Measurements from ENCODE around the gene CLIC3. TPM values are rescaled to one million over a fixed set of nuclear protein-coding genes. Genes with fewer than 3 reads are reported as not detected.
A peak's percentile ranks its signal among the peaks of the same experiment; 100 is the strongest.

The CLIC3 gene
- total RNA-seq, 2 experiments from 2014 or later: not detected

GRCh38 chr9:136978073-136978864 lies 18.1 kb downstream of the CLIC3 start:
- no peaks in the 10 kb centered on the region for H3K27me3 Mint-ChIP-seq
- peak; percentile 87 for DNase-seq
- ChIA-PET POLR2A (interaction anchor here (0.8 kb wide), 1 partner anchor 13 kb away, joined by 4 read pairs; the partner anchor contains the start of gene PAXX), CTCF (interaction anchor here (0.6 to 1.9 kb wide), 6 partner anchors 13 to 90 kb away, joined by 3 to 15 read pairs (median 3); partner anchors contain the start of genes CLIC3 and PAXX)
- H3K4me3 Mint-ChIP-seq: no peak overlapping the region
- H3K4me1 Mint-ChIP-seq: peaks cover 13% of the 10 kb centered on the region
- peak; percentile 47 for ATAC-seq
- no peak overlapping the region for H3K27ac Mint-ChIP-seq
- no peaks in the 10 kb centered on the region for H3K36me3 Mint-ChIP-seq (ENCODE audit: low read depth)
- no peaks in the 10 kb centered on the region for H3K9me3 Mint-ChIP-seq (ENCODE audit: low read depth)
- intact Hi-C loops (cut with DNase I, micrococcal nuclease): loop anchor here (1.0 kb wide), 9 partner anchors 14 to 483 kb away; partner anchors contain the start of genes PAXX (in 2 of the 2), PHPT1 (in 1 of the 2), TMEM141 (in 1 of the 2) and TRAF2 (in 1 of the 2)

- intact Hi-C loops (cut with DNase I, micrococcal nuclease): loop anchor here (1.0 kb wide), 9 partner anchors 15 to 484 kb away; partner anchors contain the start of genes PAXX (in 2 of the 2), PHPT1 (in 1 of the 2), TMEM141 (in 1 of the 2) and TRAF2 (in 1 of the 2)
- CTCF ChIA-PET: interaction anchor here (1.0 to 1.9 kb wide), 3 partner anchors 14 to 90 kb away, joined by 3 to 15 read pairs (median 6); partner anchors contain the start of gene PAXX
- Mint-ChIP-seq H3K4me3 (no peak overlapping the region), H3K27ac (no peak overlapping the region), H3K4me1 (peaks cover 13% of the 10 kb centered on the region), H3K9me3 (ENCODE audit: low read depth) (no peaks in the 10 kb centered on the region), H3K36me3 (ENCODE audit: low read depth) (no peaks in the 10 kb centered on the region), H3K27me3 (no peaks in the 10 kb centered on the region)
- ATAC-seq (no peak), DNase-seq (no peak)
- POLR2A ChIA-PET: no interaction called here
Measured at GRCh38 chr9:136977649-136978072, 18.7 kb downstream of the CLIC3 start.

GRCh38 chr9:136977223-136977622 lies 19.1 kb downstream of the CLIC3 start, which contains the start of gene PTGDS:
Gene PTGDS, plus strand, starts transcription at chr9:136977504. Its CDS starts 75 bp downstream, at chr9:136977579.
- H3K4me1 Mint-ChIP-seq: peaks cover 13% of the 10 kb centered on the region
- H3K9me3 Mint-ChIP-seq (ENCODE audit: low read depth): no peaks in the 10 kb centered on the region
- DNase-seq (no peak), ATAC-seq (no peak)
- no peak within 1 kb of the TSS for H3K4me3 Mint-ChIP-seq
- intact Hi-C loops (cut with DNase I, micrococcal nuclease): no loop called here
- H3K36me3 Mint-ChIP-seq (ENCODE audit: low read depth): no peaks in the 10 kb centered on the region
- H3K27ac Mint-ChIP-seq: no peak within 1 kb of the TSS
- POLR2A ChIA-PET: no interaction called here
- no peaks in the 10 kb centered on the region for H3K27me3 Mint-ChIP-seq
- CTCF ChIA-PET: no interaction called here

- no peak overlapping the region for H3K4me3 Mint-ChIP-seq
- ChIA-PET CTCF (interaction anchor here (0.6 to 2.9 kb wide), 11 partner anchors 11 to 261 kb away, joined by 3 to 12 read pairs (median 3); partner anchors contain the start of gene PAXX), POLR2A (interaction anchor here (0.6 kb wide), 1 partner anchor 306 kb away, joined by 3 read pairs; no protein-coding TSS in a partner anchor)
- intact Hi-C loops (cut with DNase I, micrococcal nuclease): no loop called here
- DNase-seq: peak; percentile 70
- no peaks in the 10 kb centered on the region for H3K9me3 Mint-ChIP-seq (ENCODE audit: low read depth)
- peak; percentile 31 for ATAC-seq
- H3K27ac Mint-ChIP-seq: peak overlapping the region; percentile 25
- H3K36me3 Mint-ChIP-seq (ENCODE audit: low read depth): no peaks in the 10 kb centered on the region
- no peaks in the 10 kb centered on the region for H3K27me3 Mint-ChIP-seq
- H3K4me1 Mint-ChIP-seq: peaks cover 13% of the 10 kb centered on the region
Measured at GRCh38 chr9:136975644-136976043, 20.7 kb downstream of the CLIC3 start.

GRCh38 chr9:136974817-136975535 lies 21.4 kb downstream of the CLIC3 start:
- ATAC-seq: peak; percentile 11

GRCh38 chr9:136973618-136974617 lies 22.4 kb downstream of the CLIC3 start:
- intact Hi-C loops (cut with DNase I, micrococcal nuclease): no loop called here
- peaks cover 13% of the 10 kb centered on the region for H3K4me1 Mint-ChIP-seq
- H3K27me3 Mint-ChIP-seq: no peaks in the 10 kb centered on the region
- ChIA-PET CTCF (interaction anchor here (0.7 to 2.9 kb wide), 3 partner anchors 55 to 180 kb away, joined by 4 to 12 read pairs (median 5); no protein-coding TSS in a partner anchor), POLR2A (no interaction called here)
- H3K4me3 Mint-ChIP-seq: no peak overlapping the region
- DNase-seq (no peak), ATAC-seq (no peak)
- no peaks in the 10 kb centered on the region for H3K9me3 Mint-ChIP-seq (ENCODE audit: low read depth)
- H3K36me3 Mint-ChIP-seq (ENCODE audit: low read depth): no peaks in the 10 kb centered on the region
- H3K27ac Mint-ChIP-seq: no peak overlapping the region

More at GRCh38 chr9:136974817-136975535, 21.4 kb downstream of the CLIC3 start:
- Mint-ChIP-seq H3K27ac (peak overlapping the region; percentile 25), H3K9me3 (ENCODE audit: low read depth) (no peaks in the 10 kb centered on the region), H3K4me3 (no peak overlapping the region), H3K4me1 (peaks cover 13% of the 10 kb centered on the region), H3K27me3 (no peaks in the 10 kb centered on the region), H3K36me3 (ENCODE audit: low read depth) (no peaks in the 10 kb centered on the region)
- ChIA-PET CTCF (interaction anchor here (0.6 to 2.9 kb wide), 9 partner anchors 12 to 262 kb away, joined by 3 to 12 read pairs (median 3); partner anchors contain the start of gene PAXX), POLR2A (no interaction called here)
- DNase-seq: no peak
- intact Hi-C loops (cut with DNase I, micrococcal nuclease): no loop called here

GRCh38 chr9:136972743-136973142 lies 23.6 kb downstream of the CLIC3 start:
- ATAC-seq: no peak
- CTCF ChIA-PET: no interaction called here
- Mint-ChIP-seq H3K4me1 (peaks cover 13% of the 10 kb centered on the region), H3K27me3 (no peaks in the 10 kb centered on the region), H3K4me3 (no peak overlapping the region), H3K27ac (no peak overlapping the region), H3K9me3 (ENCODE audit: low read depth) (no peaks in the 10 kb centered on the region), H3K36me3 (ENCODE audit: low read depth) (no peaks in the 10 kb centered on the region)
- intact Hi-C loops (cut with DNase I, micrococcal nuclease): no loop called here
- POLR2A ChIA-PET: no interaction called here
- no peak for DNase-seq

- Mint-ChIP-seq H3K27me3 (no peaks in the 10 kb centered on the region), H3K9me3 (ENCODE audit: low read depth) (no peaks in the 10 kb centered on the region), H3K4me3 (no peak overlapping the region), H3K4me1 (peaks cover 13% of the 10 kb centered on the region), H3K36me3 (ENCODE audit: low read depth) (no peaks in the 10 kb centered on the region), H3K27ac (no peak overlapping the region)
- DNase-seq (no peak), ATAC-seq (no peak)
- intact Hi-C loops (cut with DNase I, micrococcal nuclease): no loop called here
- ChIA-PET CTCF (interaction anchor here (0.6 kb wide), 1 partner anchor 194 kb away, joined by 4 read pairs; no protein-coding TSS in a partner anchor), POLR2A (no interaction called here)
Measured at GRCh38 chr9:136972335-136972734, 24.0 kb downstream of the CLIC3 start.

- intact Hi-C loops (cut with DNase I, micrococcal nuclease): no loop called here
- H3K4me1 Mint-ChIP-seq: peaks cover 13% of the 10 kb centered on the region
- POLR2A ChIA-PET: no interaction called here
- no peaks in the 10 kb centered on the region for H3K9me3 Mint-ChIP-seq (ENCODE audit: low read depth)
- H3K4me3 Mint-ChIP-seq: no peak overlapping the region
- DNase-seq (no peak), ATAC-seq (no peak)
- H3K36me3 Mint-ChIP-seq (ENCODE audit: low read depth): no peaks in the 10 kb centered on the region
- CTCF ChIA-PET: interaction anchor here (0.6 kb wide), 2 partner anchors 193 to 247 kb away, joined by 4 read pairs; no protein-coding TSS in a partner anchor
- no peaks in the 10 kb centered on the region for H3K27me3 Mint-ChIP-seq
- H3K27ac Mint-ChIP-seq: no peak overlapping the region
Measured at GRCh38 chr9:136971746-136972145, 24.6 kb downstream of the CLIC3 start.

GRCh38 chr9:136970361-136970760 lies 26.0 kb downstream of the CLIC3 start:
- no peaks in the 10 kb centered on the region for H3K27me3 Mint-ChIP-seq
- H3K27ac Mint-ChIP-seq: no peak overlapping the region
- ATAC-seq (no peak), DNase-seq (no peak)
- intact Hi-C loops (cut with DNase I, micrococcal nuclease): no loop called here
- POLR2A ChIA-PET: no interaction called here
- CTCF ChIA-PET: interaction anchor here (0.6 kb wide), 1 partner anchor 60 kb away, joined by 3 read pairs; no protein-coding TSS in a partner anchor
- H3K4me1 Mint-ChIP-seq: peaks cover 16% of the 10 kb centered on the region
- no peak overlapping the region for H3K4me3 Mint-ChIP-seq
- no peaks in the 10 kb centered on the region for H3K36me3 Mint-ChIP-seq (ENCODE audit: low read depth)
- H3K9me3 Mint-ChIP-seq (ENCODE audit: low read depth): no peaks in the 10 kb centered on the region

Measured in activated CD4-positive, alpha-beta T cell treated with anti-CD3 and anti-CD28 coated beads for 36 hours (primary cell).